GM18502 (cell line): ENCODE data around the gene PRKN.

Source experiments
- ATAC-seq: cut with Tn5 transposase; IDR thresholded peaks from one replicate; pipeline ENCODE4 v1.9.1; 2021; ENCODE audit warnings: mild to moderate bottlenecking; ENCODE audit not compliant: unreplicated experiment, poor library complexity

PRKN gene

GRCh38 chr6:162481320-162481719, 246.2 kb downstream of the PRKN start:
- no peak for ATAC-seq

- no peak for ATAC-seq
Measured at GRCh38 chr6:162478192-162478671, 249.3 kb downstream of the PRKN start.

GRCh38 chr6:162474722-162475121, 252.8 kb downstream of the PRKN start:
- no peak for ATAC-seq

- ATAC-seq: no peak
Measured at GRCh38 chr6:162471842-162472241, 255.7 kb downstream of the PRKN start.

- ATAC-seq: no peak
Measured at GRCh38 chr6:162468326-162468725, 259.2 kb downstream of the PRKN start.

- no peak for ATAC-seq
Measured at GRCh38 chr6:162467679-162468078, 259.9 kb downstream of the PRKN start.

GRCh38 chr6:162463576-162463975, 264.0 kb downstream of the PRKN start:
- no peak for ATAC-seq

GRCh38 chr6:162459985-162460384, 267.6 kb downstream of the PRKN start:
- ATAC-seq: no peak

- no peak for ATAC-seq
Measured at GRCh38 chr6:162450358-162450757, 277.2 kb downstream of the PRKN start.

GRCh38 chr6:162448294-162448693, 279.3 kb downstream of the PRKN start:
- ATAC-seq: no peak

GRCh38 chr6:162443101-162443500, 284.5 kb downstream of the PRKN start:
- no peak for ATAC-seq

- ATAC-seq: no peak
Measured at GRCh38 chr6:162442687-162443086, 284.9 kb downstream of the PRKN start.

GRCh38 chr6:162441991-162442390, 285.6 kb downstream of the PRKN start:
- no peak for ATAC-seq

- ATAC-seq: no peak
Measured at GRCh38 chr6:162438980-162439379, 288.6 kb downstream of the PRKN start.

GRCh38 chr6:162435071-162435470, 292.5 kb downstream of the PRKN start:
- ATAC-seq: no peak

GRCh38 chr6:162421004-162421403, 306.6 kb downstream of the PRKN start:
- no peak for ATAC-seq

GRCh38 chr6:162416831-162417537, 310.6 kb downstream of the PRKN start:
- ATAC-seq: no peak

- no peak for ATAC-seq
Measured at GRCh38 chr6:162416307-162416706, 311.3 kb downstream of the PRKN start.

- ATAC-seq: no peak
Measured at GRCh38 chr6:162409741-162410691, 317.6 kb downstream of the PRKN start.

GRCh38 chr6:162408826-162409535, 318.6 kb downstream of the PRKN start:
- no peak for ATAC-seq

- no peak for ATAC-seq
Measured at GRCh38 chr6:162404951-162405350, 322.6 kb downstream of the PRKN start.
